WERI-Rb-1 (cell line): ENCODE data around the gene METRN.

ENCODE experiments used
- DNase-seq: peaks from one replicate; pipeline ENCODE4 v3.0.0-alpha.2; 2020
- H3K27ac ChIP-seq: fragments of 250-450 bp; sonication (Bioruptor Pico); 2 replicates; pipeline ENCODE4 v1.5.1; 2020; ENCODE audit warnings: mild to moderate bottlenecking, moderate library complexity
- H3K27me3 ChIP-seq: fragments of 250-450 bp; sonication (Bioruptor Pico); 2 replicates; pipeline ENCODE4 v1.5.1; 2021; ENCODE audit warnings: mild to moderate bottlenecking, low read depth, moderate library complexity; ENCODE audit not compliant: insufficient read depth, severe bottlenecking
- H3K36me3 ChIP-seq: fragments of 250-450 bp; sonication (Bioruptor Pico); 2 replicates; pipeline ENCODE4 v1.5.1; 2020; ENCODE audit warnings: mild to moderate bottlenecking, moderate library complexity
- H3K4me3 ChIP-seq: 2 replicates; pipeline ENCODE4 v1.5.1; 2011; ENCODE audit warnings: low read depth, mild to moderate bottlenecking, control low read depth, low read length
- H3K9me3 ChIP-seq: fragments of 250-450 bp; sonication (Bioruptor Pico); 2 replicates; pipeline ENCODE4 v1.5.1; 2021; ENCODE audit warnings: mild to moderate bottlenecking, moderate library complexity; ENCODE audit not compliant: severe bottlenecking
- CTCF ChIP-seq: IDR thresholded peaks from 2 replicates; pipeline ENCODE4 v1.5.1; 2011; ENCODE audit warnings: low read depth, mild to moderate bottlenecking, control low read depth, inconsistent platforms, low read length

Gene METRN

GRCh38 chr16:669666-670065, 45.3 kb upstream of the METRN start:
- H3K9me3 ChIP-seq = no peaks in the 10 kb centered on the region
- no peak for DNase-seq
- TF ChIP-seq CTCF = no peak
- H3K27me3 ChIP-seq = no peaks in the 10 kb centered on the region
- no peak overlapping the region for H3K4me3 ChIP-seq
- no peak overlapping the region for H3K27ac ChIP-seq
- peaks cover 64% of the 10 kb centered on the region for H3K36me3 ChIP-seq

GRCh38 chr16:670485-671352, 44.2 kb upstream of the METRN start:
- DNase-seq = no peak
- no peak overlapping the region for H3K4me3 ChIP-seq
- no peaks in the 10 kb centered on the region for H3K9me3 ChIP-seq
- H3K27ac ChIP-seq = no peak overlapping the region
- H3K36me3 ChIP-seq = peaks cover 64% of the 10 kb centered on the region
- no peak for TF ChIP-seq CTCF
- no peaks in the 10 kb centered on the region for H3K27me3 ChIP-seq

DNA sequence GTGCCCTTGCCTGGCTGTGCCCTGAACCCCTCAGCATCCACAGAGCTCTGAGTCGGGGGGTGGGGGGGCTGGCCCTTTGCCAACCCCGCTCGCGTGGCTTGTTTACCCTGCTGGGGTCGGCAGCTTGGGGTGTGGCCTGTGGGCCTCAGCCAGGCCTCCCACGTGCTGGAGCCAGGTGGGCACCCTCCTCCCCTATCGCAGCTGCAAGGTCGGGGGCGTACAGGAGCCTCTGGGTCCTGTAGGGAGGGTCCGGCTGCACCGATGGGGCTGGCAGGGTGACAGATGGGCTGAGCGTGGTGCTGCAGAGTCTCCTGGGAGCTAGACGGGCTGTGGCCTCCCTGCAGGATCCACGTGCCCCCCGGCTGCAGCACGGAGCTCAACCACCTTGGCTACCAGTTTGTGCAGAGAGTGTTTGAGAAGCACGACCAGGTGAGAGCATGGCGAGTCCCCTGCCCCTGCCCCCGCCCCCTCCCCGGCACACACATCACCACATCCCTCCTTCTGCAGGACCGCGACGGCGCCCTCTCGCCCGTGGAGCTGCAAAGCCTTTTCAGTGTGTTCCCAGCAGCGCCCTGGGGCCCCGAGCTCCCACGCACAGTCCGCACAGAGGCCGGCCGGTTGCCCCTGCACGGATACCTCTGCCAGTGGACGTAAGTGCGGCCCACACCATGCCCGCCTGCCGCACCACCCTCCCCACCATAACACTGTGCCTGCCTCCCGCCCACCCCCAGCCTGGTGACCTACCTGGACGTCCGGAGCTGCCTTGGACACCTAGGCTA, 43.4 kb upstream of the METRN start:
- no peaks in the 10 kb centered on the region for H3K9me3 ChIP-seq
- no peaks in the 10 kb centered on the region for H3K27me3 ChIP-seq
- no peak overlapping the region for H3K27ac ChIP-seq
- peaks cover 64% of the 10 kb centered on the region for H3K36me3 ChIP-seq
- H3K4me3 ChIP-seq = no peak overlapping the region
- DNase-seq = no peak
- TF ChIP-seq CTCF = no peak

DNA sequence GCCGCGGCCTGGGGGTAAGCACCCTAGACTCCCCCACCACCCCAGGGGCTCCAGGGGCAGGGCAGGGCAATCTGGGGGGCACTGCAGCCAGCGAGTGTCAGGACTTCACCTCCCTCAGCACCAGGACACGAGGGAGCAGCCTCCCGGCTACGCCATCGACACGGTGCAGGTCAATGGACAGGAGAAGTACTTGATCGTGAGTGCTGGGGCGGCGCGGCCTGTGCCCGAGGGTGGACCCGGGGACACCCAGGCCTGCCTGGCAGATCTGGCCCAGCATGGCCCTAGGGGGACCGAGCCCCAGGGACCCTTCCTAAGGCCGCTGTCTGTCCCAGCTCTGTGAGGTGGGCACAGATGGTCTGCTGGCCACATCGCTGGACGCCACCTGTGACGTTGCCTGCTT, 42.5 kb upstream of the METRN start:
- Histone ChIP-seq H3K27ac (no peak overlapping the region), H3K27me3 (no peaks in the 10 kb centered on the region), H3K9me3 (no peaks in the 10 kb centered on the region), H3K4me3 (no peak overlapping the region), H3K36me3 (peaks cover 61% of the 10 kb centered on the region)
- TF ChIP-seq CTCF = no peak
- DNase-seq = no peak

GRCh38 chr16:672851-673250, 42.1 kb upstream of the METRN start:
- H3K27me3 ChIP-seq = no peaks in the 10 kb centered on the region
- no peak overlapping the region for H3K27ac ChIP-seq
- H3K4me3 ChIP-seq = no peak overlapping the region
- H3K9me3 ChIP-seq = no peaks in the 10 kb centered on the region
- no peak for TF ChIP-seq CTCF
- H3K36me3 ChIP-seq = peaks cover 59% of the 10 kb centered on the region
- DNase-seq = no peak
